GM18873 (cell line): ENCODE measurements around the gene BRD1.

Experiments used
- ATAC-seq: cut with Tn5 transposase; IDR thresholded peaks from one replicate; pipeline ENCODE4 v1.9.1; 2021; ENCODE audit warnings: mild to moderate bottlenecking, moderate library complexity, moderate number of reproducible peaks; ENCODE audit not compliant: unreplicated experiment, low FRiP score

The BRD1 gene

DNA sequence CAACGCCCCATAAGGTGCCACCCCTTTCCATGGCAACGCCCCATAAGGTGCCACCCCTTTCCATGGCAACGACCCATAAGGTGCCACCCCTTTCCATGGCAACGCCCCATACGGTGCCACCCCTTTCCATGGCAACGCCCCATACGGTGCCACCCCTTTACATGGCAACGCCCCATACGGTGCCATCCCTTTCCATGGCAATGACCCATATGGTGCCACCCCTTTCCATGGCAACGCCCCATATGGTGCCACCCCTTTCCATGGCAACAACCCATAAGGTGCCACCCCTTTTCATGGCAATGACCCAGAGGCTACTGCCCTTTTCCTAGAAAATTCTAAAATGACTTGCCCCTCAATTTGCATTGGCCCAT lies 72.1 kb downstream of the BRD1 start:
- ATAC-seq: no peak

DNA sequence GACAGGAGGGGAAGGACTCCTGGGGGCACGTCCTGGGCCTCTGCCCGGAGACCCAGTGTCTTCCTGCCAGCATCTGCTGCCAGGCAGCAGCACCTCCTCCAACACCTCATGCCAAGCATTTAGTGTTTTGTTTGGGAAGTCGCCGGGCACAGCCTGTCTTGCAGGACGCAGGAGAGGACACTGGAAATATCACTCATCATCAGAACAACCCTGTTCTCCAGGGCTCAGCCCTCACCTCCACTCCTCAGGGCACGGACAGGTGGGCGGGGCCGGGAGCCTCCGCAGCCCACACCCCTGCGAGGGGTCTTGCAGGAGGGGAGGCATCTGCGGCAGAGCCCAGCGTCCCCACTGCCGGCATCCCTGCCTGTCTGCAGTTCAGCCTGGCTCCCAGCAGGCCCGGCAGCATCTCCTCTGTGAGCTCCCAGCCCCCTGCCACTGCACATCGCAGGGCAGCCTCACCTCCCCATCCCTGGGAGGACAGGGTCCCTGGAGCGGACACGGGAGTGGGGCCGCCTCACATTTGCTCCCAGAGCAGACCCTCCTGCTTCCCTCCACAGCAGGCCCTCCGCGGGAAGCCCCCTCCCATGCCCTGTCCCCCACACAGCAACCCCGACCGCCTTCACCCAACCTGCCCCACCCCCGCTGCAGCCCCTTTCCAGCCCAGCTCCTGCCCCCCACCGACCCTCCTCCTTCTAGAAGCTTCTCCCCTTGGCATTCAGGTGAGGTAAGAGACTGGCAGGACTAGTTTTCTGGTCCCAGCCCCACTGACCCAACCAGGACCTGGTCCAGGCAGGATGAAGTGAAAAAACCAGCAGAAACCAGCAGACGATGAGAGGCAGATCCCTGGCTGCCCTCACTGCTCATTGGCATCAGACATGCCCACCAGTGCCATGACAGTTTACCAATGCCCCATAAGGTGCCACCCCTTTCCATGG lies 72.7 kb downstream of the BRD1 start:
- no peak for ATAC-seq

DNA sequence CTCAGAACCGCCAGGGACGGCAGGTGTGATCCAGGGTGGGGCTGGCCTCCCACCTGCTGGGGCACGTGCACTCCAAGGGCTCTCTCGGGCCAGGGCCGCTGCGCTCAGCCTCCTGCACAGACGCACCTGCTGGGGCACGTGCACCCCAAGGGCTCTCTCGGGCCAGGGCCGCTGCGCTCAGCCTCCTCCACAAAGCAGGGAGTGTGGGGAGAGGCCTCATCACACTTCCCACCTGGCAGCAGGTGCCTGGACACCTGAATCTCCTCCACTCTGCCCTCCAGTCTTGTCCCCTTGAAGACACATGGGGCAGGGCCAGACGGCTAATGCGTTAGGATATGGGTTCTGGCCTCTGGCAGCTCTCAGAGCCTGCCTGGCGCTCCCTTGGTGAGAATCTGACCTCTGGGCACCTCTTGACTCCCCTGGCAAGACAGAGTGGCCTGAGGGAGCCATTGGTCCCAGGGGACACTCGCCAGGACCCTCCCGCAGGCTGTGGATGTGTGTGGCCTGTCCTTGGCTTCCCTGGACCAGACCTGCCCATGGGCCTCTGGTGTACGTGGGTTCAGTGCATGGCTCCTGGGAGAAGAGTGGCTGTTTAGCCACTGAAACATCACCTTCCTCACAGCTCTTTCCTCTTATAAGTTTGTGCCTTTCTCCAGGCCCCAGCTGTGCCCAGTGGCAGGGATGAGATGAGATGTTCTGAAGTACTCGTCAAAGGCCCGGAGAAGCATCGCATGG lies 73.5 kb downstream of the BRD1 start:
- ATAC-seq: no peak

DNA sequence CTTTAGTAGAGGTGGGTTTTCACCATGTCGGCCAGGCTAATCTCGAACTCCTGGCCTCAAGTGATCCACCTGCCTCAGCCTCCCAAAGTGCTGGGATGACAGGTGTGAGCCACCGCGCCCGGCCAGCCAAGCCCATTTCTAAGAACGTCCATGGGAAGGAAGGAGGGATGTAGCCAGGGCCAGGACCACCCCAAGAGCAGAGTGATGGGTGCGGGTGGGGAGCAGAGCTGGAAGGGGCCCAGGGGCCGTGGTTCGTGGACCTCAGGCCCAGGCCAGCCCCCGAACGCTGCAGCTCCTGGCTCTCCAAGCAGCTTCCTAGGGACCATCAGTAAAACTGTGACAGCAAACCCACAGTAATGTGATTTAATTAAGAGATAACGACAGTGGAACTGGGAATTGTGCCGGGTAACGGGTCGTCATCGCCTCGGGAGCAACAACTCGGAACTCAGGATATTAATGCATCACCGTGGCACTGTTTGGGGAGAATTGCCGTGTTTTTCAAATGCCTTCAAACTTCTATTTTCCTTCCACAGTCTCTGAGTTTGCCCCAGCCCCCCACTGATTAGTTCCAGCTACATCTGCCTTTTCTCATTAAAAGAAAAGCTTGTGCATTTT lies 74.3 kb downstream of the BRD1 start:
- ATAC-seq: no peak

DNA sequence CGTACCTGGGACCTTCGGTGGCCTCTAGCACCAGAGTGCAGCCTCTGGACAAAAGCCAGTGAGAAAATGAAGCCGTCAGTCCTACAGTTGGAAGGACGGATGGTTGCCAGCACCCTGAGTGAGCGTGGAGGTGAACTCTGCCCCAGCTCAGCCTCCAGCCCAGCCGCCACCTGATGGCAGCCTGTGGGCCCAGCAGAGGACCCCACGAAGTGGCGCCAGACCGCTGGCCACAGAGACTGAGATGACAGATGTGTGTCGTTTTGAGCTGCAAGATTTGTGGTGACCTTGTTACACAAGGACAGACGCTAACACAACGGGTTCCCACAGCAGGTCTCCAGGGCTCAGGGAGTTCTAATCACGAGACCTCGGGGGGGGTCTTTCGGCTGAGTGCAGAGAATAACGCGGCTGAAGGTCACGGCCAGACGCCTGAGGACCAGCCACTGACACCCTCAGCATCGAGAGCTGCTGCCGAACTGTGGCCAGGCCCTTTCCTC lies 75.0 kb downstream of the BRD1 start:
- ATAC-seq: no peak

DNA sequence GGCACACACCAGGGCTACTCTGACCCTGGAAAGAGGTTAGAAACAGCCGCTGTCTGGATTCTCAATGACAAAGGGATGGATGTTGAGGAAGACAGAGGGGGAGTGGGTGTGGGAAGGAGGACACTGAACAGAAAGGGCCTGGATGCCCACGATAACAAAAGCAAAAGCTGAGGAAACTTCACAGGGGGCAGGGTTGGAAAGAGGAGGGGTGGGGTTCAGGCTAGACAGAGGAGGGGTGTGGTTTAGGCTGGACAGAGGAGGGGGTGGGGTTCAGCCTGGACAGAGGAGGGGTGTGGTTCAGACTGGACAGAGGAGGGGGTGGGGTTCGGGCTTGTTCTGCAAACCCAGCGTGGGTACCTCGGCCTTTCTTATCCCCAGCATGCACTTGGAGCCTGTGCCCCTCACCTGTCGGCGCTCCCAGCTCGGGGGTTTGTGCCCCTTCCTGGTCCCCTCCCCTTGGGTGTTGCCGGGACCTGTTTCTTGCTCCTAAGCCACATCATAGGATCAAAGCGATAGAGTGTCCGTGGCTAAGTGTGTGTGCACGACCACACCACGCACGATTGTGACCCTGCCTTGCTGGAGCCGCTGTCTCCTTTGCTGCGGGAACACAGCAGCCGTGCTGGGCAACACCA lies 75.6 kb downstream of the BRD1 start:
- no peak for ATAC-seq

DNA sequence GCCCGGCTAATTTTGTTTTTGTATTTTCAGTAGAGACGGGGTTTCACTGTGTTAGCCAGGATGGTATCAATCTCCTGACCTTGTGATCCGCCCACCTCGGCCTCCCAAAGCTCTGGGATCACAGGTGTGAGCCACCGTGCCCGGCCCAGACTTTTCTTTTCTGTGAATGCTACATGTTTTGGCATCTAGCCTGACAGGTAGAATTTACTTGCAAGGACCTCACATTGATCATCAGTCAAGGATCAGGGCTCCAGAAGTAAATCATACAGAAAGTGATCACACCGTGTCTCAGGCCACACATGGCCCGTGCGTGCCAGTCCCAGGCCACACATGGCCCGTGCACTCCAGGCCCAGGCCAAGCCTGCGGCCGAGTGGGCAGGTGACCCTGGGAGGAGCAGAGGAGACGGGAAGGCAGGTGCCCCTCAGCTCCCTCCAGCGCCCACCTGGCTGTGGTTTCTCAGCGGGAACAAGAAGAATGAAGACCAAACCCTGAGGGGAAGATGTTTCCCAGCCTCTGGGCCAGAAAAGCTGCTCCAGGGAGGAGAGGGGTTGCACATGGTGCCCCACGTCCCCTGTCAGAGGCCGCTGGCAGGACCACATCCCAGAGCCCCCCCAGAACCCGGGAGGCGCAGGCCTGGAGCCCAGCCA lies 76.2 kb downstream of the BRD1 start:
- ATAC-seq: no peak

DNA sequence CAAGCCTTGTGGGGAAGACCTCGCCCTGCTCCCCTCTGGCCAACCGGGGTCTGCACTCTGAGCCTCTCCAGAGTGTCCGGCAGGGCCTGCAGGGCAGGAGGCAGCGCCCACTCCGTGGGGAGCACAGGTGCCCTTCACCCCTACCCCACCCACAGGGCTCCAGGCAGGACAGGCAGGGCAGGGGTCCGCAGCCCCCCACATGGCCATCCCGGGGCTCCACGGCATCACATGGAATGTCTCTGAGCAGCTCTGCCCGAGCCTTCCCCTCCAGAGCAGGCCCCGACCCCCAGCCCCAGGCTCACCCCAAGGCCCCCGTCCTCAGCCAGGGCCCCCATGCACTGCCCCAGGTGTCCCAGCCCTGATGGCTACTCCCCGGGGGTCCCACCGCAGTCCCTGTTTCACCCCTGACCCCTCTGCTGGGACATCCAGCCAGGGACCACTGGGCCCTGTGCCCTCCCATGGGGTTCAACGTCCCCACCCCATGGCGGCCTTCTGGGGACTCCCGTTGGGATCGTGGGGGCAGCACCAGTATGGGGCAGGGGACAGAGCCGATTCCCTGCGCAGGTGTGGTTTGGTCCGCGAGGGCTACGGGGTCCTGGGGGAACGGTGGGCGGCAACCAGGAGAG lies 77.7 kb downstream of the BRD1 start:
- no peak for ATAC-seq

DNA sequence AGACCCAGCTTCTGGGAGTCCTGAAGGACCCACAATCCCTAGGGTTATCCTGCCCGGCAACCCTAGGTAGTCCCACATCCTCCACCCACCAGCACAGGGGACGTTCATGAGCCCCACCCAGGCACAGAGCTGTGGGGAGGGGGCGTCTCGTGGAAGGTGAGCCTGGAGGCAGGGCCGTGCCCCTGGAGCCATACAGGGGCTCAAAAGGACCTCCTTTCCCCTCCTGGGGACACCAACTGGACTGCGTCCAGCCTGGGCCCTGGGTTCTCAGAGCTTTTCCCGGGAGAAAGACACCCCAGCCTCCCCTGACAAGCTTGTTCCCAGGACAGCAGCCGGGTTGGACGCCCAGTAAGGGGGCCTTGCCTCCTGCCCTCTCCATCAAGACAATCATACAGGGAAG lies 78.4 kb downstream of the BRD1 start:
- ATAC-seq: no peak

DNA sequence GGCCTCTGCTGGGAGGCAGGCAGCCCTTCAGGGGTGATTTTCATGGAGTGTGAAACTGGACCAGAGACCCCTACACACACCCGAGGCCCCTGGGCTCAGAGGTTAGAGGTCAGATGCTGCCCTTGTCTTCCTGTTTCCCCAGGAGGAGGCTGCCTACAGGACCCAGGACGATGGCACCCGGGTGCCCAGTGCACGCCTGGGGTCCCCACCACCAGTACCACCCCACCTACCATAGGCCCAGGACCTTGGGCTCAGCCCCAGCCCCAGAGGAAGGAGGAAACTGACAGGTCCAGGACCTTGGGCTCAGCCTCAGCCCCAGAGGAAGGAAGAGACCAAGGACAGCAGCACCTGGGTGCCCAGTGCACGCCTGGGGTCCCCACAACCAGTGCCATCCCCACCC lies 79.2 kb downstream of the BRD1 start:
- ATAC-seq: no peak

DNA sequence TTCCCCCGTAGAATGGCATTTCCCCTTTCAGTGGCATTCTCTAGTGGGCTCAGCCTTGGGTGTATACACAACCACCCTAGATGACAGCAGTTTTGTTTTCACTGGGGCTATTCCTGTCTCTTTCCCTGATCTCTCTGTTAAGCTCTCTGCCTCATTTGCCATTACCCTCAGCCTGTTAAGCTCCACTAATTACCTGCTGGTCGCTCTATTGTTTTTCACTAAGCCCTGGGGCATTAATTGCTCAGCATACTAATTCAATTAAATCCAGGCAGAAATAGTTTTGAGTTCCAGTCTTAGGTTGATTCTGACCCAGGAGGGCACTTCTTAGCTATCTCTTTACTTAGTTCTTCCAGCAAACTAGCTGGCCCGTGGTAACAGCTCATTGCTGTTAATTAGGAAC lies 80.0 kb downstream of the BRD1 start:
- ATAC-seq: no peak

DNA sequence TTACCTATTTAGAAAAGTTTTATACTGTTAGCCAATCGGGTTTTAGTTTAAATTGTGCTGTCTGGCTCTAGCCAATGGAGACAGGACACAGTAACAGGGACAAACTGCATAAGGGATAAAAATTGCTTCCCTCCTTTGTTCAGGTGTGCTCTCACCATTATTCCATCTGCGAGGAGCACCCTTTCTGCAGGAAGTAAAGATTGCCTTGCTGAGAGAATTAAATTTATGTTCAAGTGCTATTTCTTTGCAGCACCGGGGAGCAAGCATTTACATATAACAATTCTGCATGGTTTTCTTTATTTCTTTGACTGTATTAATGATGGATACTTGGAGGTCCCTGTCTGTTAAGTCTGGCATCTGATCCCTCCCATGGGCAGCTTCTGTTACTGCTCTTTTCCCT lies 80.5 kb downstream of the BRD1 start:
- no peak for ATAC-seq

DNA sequence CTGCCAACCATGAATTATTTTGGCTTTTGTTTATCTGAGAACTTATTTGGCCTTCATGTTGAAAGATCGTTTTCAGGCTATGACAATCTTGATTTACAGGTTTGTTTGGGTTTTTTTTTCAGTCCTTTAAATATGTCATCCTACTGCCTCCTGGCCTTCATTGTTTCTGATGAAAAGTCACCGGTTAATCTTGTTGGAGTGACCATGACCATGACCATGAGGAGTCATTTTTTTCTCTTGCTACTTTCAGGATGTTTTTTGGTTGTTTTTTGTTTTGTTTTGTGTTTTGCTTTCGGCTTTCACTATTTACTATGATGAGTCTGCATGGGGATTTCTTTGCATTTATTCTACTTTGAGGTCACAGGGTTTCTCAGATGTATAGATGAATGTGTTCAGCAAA lies 81.6 kb downstream of the BRD1 start:
- ATAC-seq: no peak

DNA sequence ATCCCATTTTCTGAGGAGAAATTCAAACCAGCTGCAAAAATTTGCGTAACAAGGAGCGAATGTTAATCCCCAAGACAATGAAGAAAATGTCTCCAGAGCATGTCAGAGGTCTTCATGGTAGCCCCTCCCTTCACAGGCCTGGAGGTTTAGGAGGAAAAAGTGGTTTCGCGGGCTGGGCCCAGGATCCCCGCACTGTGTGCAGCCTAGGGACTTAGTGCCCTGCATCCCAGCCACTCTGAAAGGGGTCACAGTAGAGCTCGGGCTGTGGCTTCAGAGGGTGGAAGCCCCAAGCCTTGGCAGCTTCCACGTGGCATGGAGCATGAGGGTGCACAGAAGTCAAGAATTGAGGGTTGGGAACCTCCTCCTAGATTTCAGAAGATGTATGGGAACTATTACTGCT lies 87.4 kb downstream of the BRD1 start:
- no peak for ATAC-seq

DNA sequence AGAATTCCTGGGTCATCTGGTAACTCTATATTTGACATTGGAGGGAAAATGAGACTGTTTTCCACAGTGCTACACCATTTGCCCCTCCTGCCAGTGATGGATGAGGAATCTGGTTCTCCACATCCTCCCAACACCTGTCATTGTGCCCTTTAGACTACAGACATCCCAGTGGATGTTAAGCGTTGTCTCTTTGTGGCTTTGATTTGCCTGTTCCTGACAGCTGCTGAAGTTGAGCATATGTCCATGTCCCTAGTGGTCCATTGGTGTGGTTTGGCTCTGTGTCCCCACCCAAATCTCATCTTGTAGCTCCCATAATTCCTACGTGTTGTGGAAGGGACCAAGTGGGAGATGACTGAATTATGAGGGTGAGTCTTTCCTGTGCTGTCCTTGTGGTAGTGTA lies 88.5 kb downstream of the BRD1 start:
- no peak for ATAC-seq

DNA sequence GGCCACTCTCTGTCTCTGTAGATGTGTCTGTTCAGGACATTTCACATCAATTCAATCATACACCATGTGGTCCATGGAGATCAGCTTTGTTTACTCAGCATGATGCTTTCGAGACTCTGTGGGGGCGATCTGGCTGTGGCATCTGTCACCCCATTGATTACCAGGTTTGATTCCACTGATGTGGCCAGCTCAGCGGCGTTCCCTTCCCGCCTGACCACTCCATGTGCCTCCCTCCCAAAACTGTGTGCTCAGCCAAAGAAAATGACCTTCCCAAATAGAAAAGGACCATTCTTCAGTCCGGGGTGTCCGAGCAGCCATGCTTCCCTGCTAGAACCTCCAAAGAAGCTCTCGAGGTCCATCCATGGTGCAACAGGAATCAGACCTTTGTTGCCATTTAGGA lies 89.1 kb downstream of the BRD1 start:
- no peak for ATAC-seq

DNA sequence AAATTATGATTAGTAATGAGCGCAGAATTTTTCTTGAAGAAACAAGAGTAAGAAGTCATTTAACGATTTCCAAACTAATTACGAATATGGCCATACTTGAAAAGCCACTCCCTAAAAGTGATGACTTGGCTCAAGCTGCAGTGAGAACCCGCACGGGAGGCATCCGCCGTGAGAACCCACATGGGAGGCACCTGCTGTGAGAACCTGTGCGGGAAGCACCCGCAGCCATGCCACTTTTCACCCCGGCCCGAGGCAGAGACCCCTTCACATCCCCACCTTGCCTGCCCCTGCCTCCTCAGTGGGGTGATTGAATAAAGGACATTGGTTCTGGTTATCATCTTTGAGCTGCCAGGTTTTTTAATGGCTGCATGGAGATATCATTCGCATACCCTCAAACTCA lies 89.7 kb downstream of the BRD1 start:
- no peak for ATAC-seq

DNA sequence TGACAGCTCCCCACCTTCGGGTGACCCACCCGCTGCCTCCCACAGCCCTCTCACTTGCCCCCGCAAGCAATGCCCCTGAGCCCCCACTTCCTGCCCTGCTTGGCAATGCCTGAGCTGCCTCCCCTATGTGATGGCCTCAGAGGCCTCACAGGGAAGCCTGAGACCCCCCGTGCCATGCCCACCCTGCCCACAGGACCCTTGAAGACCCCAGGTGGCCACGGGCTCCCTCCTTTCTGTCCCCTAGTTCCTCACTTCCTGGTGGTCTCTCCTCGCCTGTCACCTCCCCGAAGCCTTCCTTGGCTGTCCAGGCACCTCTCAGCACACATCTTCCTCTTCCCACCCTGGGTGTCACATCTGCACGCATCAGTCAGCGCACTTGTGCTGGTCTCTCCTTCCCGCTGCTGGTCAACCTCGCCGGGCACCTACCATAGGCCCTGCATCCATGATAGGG lies 90.5 kb downstream of the BRD1 start:
- no peak for ATAC-seq

DNA sequence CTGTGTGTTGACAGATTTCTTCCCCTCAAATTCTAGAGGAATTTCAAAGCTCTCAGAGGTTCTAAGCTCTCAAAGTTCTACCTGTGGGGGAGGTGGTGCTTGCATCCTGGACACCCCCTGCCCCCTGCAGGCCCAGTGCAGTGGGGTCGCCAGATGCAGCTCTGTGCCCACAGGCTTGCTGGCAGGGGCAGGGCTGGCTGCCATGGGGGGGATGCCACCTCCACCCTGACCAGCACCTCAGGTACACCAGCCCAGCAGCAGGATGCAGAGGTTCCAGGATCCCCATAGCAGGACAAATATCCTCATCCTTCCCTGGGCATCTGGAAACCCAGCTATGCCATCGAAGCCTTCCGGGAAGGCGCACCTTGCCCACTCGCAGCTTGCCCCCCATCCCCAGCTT lies 91.1 kb downstream of the BRD1 start:
- no peak for ATAC-seq

DNA sequence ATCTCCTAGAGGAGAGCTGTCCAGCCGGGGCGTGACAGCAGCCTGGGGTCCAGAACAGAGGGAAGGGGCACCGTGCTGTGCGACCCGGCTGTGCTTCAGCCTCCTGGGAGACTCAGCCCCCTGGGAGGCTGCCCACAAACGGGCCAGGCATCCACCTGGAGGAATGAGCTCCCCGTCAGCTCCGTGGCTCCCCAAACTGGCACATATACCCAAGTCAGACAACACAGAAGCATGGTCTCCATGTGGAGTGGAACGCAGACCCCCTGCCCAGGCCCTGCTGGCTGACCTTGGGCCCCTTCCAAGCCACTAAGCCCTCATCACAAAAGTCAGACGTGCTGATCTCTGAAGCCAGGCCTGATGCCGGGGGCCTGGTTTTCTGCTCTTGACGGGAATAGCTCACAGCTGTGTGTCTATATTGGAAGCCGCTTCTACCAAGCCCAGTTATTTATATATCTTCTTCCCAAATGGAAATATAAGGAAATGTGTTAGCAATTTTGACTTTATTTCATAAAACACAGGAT lies 91.7 kb downstream of the BRD1 start:
- ATAC-seq: no peak
